Endothelial cell of umbilical vein (primary cell): ENCODE measurements around the gene STAG1. TPM values are rescaled to one million over a fixed set of nuclear protein-coding genes. Genes with fewer than 3 reads are reported as not detected.

Source experiments
- BruUV-seq: library from RNA; stranded (reverse); fragments of 400-500 nt; replicated peaks from 2 replicates; lab custom pipeline; 2021; lab: Mats Ljungman, UMichigan
- CTCF ChIA-PET: fragments of 300-600, 350-600 bp; sonication (Branson Sonifier 250); formaldehyde crosslinking; loops from one replicate; lab custom pipeline; 2021; ENCODE audit warnings: antibody characterized with exemption, inconsistent platforms; lab: Charles Lee
- POLR2A ChIA-PET: fragments of 300-600, 350-600 bp; sonication (Branson Sonifier 250); formaldehyde crosslinking; loops from one replicate; lab custom pipeline; 2021; ENCODE audit warnings: antibody characterized with exemption, inconsistent platforms; lab: Charles Lee
- DNase-seq: peaks from one replicate; pipeline ENCODE4 v3.0.0-alpha.2; 2011; ENCODE audit warnings: low read depth, low spot score
- FAIRE-seq: peaks from 2 replicates; lab custom pipeline; 2011; peaks lifted over from hg19 to GRCh38; lab: Jason Lieb, UNC
- H2AFZ ChIP-seq: 2 replicates; pipeline ENCODE4 v1.6.0; 2012; ENCODE audit warnings: low read depth, low read length, control low read depth, inconsistent platforms
- H3K27ac ChIP-seq: 2 replicates; pipeline ENCODE4 v1.5.1; 2011; ENCODE audit warnings: low read depth, mild to moderate bottlenecking, control low read depth, low read length, moderate library complexity; ENCODE audit not compliant: insufficient read depth
- H3K27me3 ChIP-seq, 2 experiments: 2 replicates each; pipeline versions ENCODE4 v1.6.0 to v1.6.1; 2011; ENCODE audit warnings: low read length in 2 of 2, mixed read lengths in 1 of 2; ENCODE audit not compliant: control insufficient read depth in 2 of 2, insufficient read depth in 2 of 2
- H3K36me3 ChIP-seq, 2 experiments: 2 replicates in 1 of 2; 3 replicates in 1 of 2; pipeline ENCODE4 v1.5.1; 2011; ENCODE audit warnings: low read length in 2 of 2, mild to moderate bottlenecking in 1 of 2, moderate library complexity in 1 of 2; ENCODE audit not compliant: control insufficient read depth in 2 of 2, insufficient read depth in 2 of 2; ENCODE audit errors: extremely low read depth in 1 of 2
- H3K4me1 ChIP-seq: 3 replicates; pipeline ENCODE4 v1.5.1; 2011; ENCODE audit warnings: mild to moderate bottlenecking, low read length; ENCODE audit not compliant: control insufficient read depth, insufficient read depth; ENCODE audit errors: extremely low read depth
- H3K4me2 ChIP-seq: 2 replicates; pipeline ENCODE4 v1.6.1; 2011; ENCODE audit warnings: low read length, control low read depth, mixed read lengths; ENCODE audit not compliant: insufficient read depth
- H3K4me3 ChIP-seq, 3 experiments: fragments of 200-600 bp in 1 of 3; sonication (generic), shearing (Covaris generic) in 1 of 3; replicated peaks in 1 of 3; 2 replicates each; pipeline ENCODE4 v1.5.1; 2011 to 2016; ENCODE audit warnings: control low read depth in 3 of 3, low read length in 3 of 3, mild to moderate bottlenecking in 2 of 3, inconsistent platforms in 1 of 3, low read depth in 1 of 3, moderate library complexity in 1 of 3; ENCODE audit not compliant: insufficient read depth in 1 of 3
- H3K79me2 ChIP-seq: 2 replicates; pipeline ENCODE4 v1.6.0; 2012; ENCODE audit warnings: low read length, inconsistent platforms; ENCODE audit not compliant: control insufficient read depth, insufficient read depth
- H3K9ac ChIP-seq: replicated peaks from 2 replicates; pipeline ENCODE3; 2011; ENCODE audit warnings: low read length, control low read depth; ENCODE audit not compliant: insufficient read depth; ENCODE audit errors: extremely low read depth
- H3K9me1 ChIP-seq: replicated peaks from 3 replicates; pipeline ENCODE4 v1.6.0; 2011; ENCODE audit warnings: mild to moderate bottlenecking, low read length; ENCODE audit not compliant: control insufficient read depth, insufficient read depth; ENCODE audit errors: extremely low read depth
- H3K9me3 ChIP-seq: replicated peaks from 2 replicates; pipeline ENCODE4 v1.5.1; 2012; ENCODE audit warnings: low read length, inconsistent platforms; ENCODE audit not compliant: control insufficient read depth, insufficient read depth
- H4K20me1 ChIP-seq: replicated peaks from 2 replicates; pipeline ENCODE3; 2011; ENCODE audit warnings: mild to moderate bottlenecking, low read length; ENCODE audit not compliant: control insufficient read depth, insufficient read depth; ENCODE audit errors: extremely low read depth
- EZH2 ChIP-seq: IDR thresholded peaks from 2 replicates; pipeline ENCODE4 v1.6.1; 2012; ENCODE audit warnings: borderline replicate concordance, low read depth, mild to moderate bottlenecking, moderate library complexity, low read length, inconsistent platforms; ENCODE audit not compliant: severe bottlenecking
- FOS ChIP-seq: IDR thresholded peaks from 2 replicates; pipeline ENCODE4 v1.6.1; 2011; ENCODE audit warnings: mild to moderate bottlenecking, low read length, moderate library complexity, borderline replicate concordance; ENCODE audit not compliant: insufficient read depth
- GATA2 ChIP-seq: IDR thresholded peaks from 2 replicates; pipeline ENCODE4 v1.7.0; 2011; ENCODE audit warnings: low read depth, mild to moderate bottlenecking, moderate library complexity, mixed read lengths, low read length; ENCODE audit not compliant: insufficient read length, insufficient read depth
- JUN ChIP-seq: IDR thresholded peaks from 2 replicates; pipeline ENCODE4 v1.6.1; 2011; ENCODE audit warnings: borderline replicate concordance, low read depth; ENCODE audit not compliant: insufficient read length, insufficient read depth
- MAX ChIP-seq: IDR thresholded peaks from 2 replicates; pipeline ENCODE4 v1.6.1; 2011; ENCODE audit not compliant: insufficient read depth, insufficient read length
- MYC ChIP-seq: IDR thresholded peaks from one replicate; pipeline ENCODE4 v1.6.1; 2011; ENCODE audit warnings: mild to moderate bottlenecking, low read depth, low read length
- POLR2A ChIP-seq: IDR thresholded peaks from 2 replicates; pipeline ENCODE4 v1.6.1; 2012; ENCODE audit warnings: low read depth, mild to moderate bottlenecking, control low read depth, low read length
- dilution Hi-C: fragments of 300-500 bp; cut with MboI; formaldehyde crosslinking; loops from one replicate; pipeline ENCODE4 v1.15.0; 2019; ENCODE audit warnings: low sequenced_read_pairs; ENCODE audit not compliant: extremely low pct_ligation_motif_present
- intact Hi-C: fragments of 100-400 bp; cut with micrococcal nuclease; formaldehyde crosslinking; loops from one replicate; pipeline ENCODE4 v1.10.0; 2022
- polyA plus RNA-seq, 4 experiments: library from polyadenylated mRNA; depleted of rRNA in 3 of 4; stranded (reverse) in 3 of 4; unstranded in 1 of 4; fragments of >200 nt; gene quantifications; 2 replicates each; pipeline versions ENCODE4 v1.2.1 to v1.2.3, GENCODE V29; 2011 to 2012; ENCODE audit warnings: missing spikeins in 1 of 4
- total RNA-seq: library from RNA; stranded (reverse); gene quantifications from 2 replicates; pipeline ENCODE4 v1.2.3, GENCODE V29; 2021
- TF ChIP-seq, protein P1 (sequence below), 2 donors: IDR thresholded peaks; 1 replicate in 1 of 2; 2 replicates in 1 of 2; pipeline ENCODE4 v1.5.1; 2011; ENCODE audit warnings: low read length in 2 of 2, mild to moderate bottlenecking in 2 of 2, moderate library complexity in 2 of 2, control low read depth in 1 of 2, inconsistent platforms in 1 of 2, low read depth in 1 of 2; ENCODE audit not compliant: insufficient read depth in 1 of 2; ENCODE audit errors: extremely low read depth in 1 of 2

STAG1 gene
- total and polyA plus RNA-seq, 2 donors (not counting 3 experiments of a cell fraction or from before 2014, with no cell fraction given), result 7.4 to 42.1 TPM

DNA sequence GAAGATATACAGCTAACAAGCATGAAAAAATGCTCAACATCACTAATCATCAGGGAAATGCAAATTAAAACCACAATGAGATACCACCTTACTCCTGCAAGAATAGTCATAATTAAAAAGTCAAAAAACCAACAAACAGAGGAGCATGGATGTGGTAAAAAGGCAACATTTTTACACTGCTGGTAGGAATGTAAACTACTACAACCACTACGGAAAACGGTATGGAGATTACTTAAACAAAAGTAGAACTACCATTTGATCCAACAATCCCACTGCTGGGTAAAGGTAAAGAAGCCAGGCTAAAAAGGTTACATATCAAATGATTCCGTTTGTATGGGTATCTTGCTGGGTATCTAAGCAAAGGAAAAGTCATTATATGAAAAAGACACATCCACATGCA lies 53.8 kb downstream of the STAG1 start:
- Histone ChIP-seq H3K4me2 (no peak overlapping the region), H3K36me3 (no peaks in the 10 kb centered on the region), H3K9ac (no peak overlapping the region), H3K4me1 (no peaks in the 10 kb centered on the region), H2AFZ (no peak overlapping the region), H3K4me3 (no peak overlapping the region), H3K27me3 (no peaks in the 10 kb centered on the region), H3K9me3 (no peaks in the 10 kb centered on the region), H4K20me1 (peaks cover 2% of the 10 kb centered on the region), H3K9me1 (no peaks in the 10 kb centered on the region), H3K79me2 (peaks cover 64% of the 10 kb centered on the region), H3K27ac (no peak overlapping the region)
- FAIRE-seq (no peak), DNase-seq (no peak)
- no peak for TF ChIP-seq POLR2A
- no peak for TF ChIP-seq FOS
- TF ChIP-seq EZH2, result no peak
- TF ChIP-seq JUN, result no peak
- no peak for TF ChIP-seq MYC
- no peak for TF ChIP-seq GATA2
- TF ChIP-seq MAX, result no peak
- TF ChIP-seq, protein P1, sequence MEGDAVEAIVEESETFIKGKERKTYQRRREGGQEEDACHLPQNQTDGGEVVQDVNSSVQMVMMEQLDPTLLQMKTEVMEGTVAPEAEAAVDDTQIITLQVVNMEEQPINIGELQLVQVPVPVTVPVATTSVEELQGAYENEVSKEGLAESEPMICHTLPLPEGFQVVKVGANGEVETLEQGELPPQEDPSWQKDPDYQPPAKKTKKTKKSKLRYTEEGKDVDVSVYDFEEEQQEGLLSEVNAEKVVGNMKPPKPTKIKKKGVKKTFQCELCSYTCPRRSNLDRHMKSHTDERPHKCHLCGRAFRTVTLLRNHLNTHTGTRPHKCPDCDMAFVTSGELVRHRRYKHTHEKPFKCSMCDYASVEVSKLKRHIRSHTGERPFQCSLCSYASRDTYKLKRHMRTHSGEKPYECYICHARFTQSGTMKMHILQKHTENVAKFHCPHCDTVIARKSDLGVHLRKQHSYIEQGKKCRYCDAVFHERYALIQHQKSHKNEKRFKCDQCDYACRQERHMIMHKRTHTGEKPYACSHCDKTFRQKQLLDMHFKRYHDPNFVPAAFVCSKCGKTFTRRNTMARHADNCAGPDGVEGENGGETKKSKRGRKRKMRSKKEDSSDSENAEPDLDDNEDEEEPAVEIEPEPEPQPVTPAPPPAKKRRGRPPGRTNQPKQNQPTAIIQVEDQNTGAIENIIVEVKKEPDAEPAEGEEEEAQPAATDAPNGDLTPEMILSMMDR (IDR thresholded peaks at IDR 0.05; ENCODE audit: extremely low read depth in 1 of 2, insufficient read depth in 1 of 2, low read depth in 1 of 2, low read length in 2 of 2), result no peak
- BruUV-seq, result no TSS peak
- intact Hi-C loops, result no loop called here
- CTCF ChIA-PET, result no interaction called here
- POLR2A ChIA-PET, result no interaction called here
- dilution Hi-C loops, result no loop called here
